SK-N-SH (cell line): Measurements from ENCODE around the gene ADH5. TPM values are rescaled to one million over a fixed set of nuclear protein-coding genes. Genes with fewer than 3 reads are reported as not detected.
"Not testable (repeated sequence)": the region's sequence is repeated elsewhere in the genome, so short reads cannot be mapped to it uniquely, and the experiment has no call there.

Experiments
- CTCF ChIA-PET: fragments of 300-600, 350-600 bp; formaldehyde crosslinking; extraction: SDS; loops from one replicate; lab custom pipeline; 2021; lab: Yijun Ruan, JAX
- POLR2A ChIA-PET: fragments of 350-600 bp; sonication (Branson Sonifier 250); formaldehyde crosslinking; extraction: SDS; loops from one replicate; lab custom pipeline; 2020; ENCODE audit warnings: antibody characterized with exemption, inconsistent platforms; lab: Yijun Ruan, JAX
- DNase-seq: peaks from one replicate; pipeline ENCODE4 v3.0.0; 2012
- H2AFZ ChIP-seq: fragments of 200-600 bp; sonication (generic); 2 replicates; pipeline ENCODE4 v1.8.1; 2016; ENCODE audit warnings: antibody characterized with exemption, mild to moderate bottlenecking, low read depth
- H3F3A ChIP-seq: fragments of 200-600 bp; sonication (generic); replicated peaks from 2 replicates; pipeline ENCODE3; 2016; ENCODE audit warnings: antibody characterized with exemption, mild to moderate bottlenecking; ENCODE audit not compliant: insufficient read depth
- H3K27ac ChIP-seq, 2 experiments: fragments of 200-500 bp in 1 of 2; fragments of 200-600 bp in 1 of 2; sonication (Bioruptor generic) in 1 of 2; sonication (generic), shearing (Covaris generic) in 1 of 2; 2 replicates each; pipeline versions ENCODE4 v1.5.1 to v1.6.1; 2014 to 2016; ENCODE audit warnings: low read depth in 2 of 2, inconsistent platforms in 1 of 2, low read length in 1 of 2, mild to moderate bottlenecking in 1 of 2, mixed read lengths in 1 of 2
- H3K27me3 ChIP-seq: fragments of 200-600 bp; sonication (generic), shearing (Covaris generic); 2 replicates; pipeline ENCODE4 v1.6.1; 2016; ENCODE audit warnings: mixed run types; ENCODE audit not compliant: insufficient read depth
- H3K36me3 ChIP-seq, 2 experiments: fragments of 200-500 bp in 1 of 2; fragments of 200-600 bp in 1 of 2; sonication (Bioruptor generic) in 1 of 2; sonication (generic) in 1 of 2; replicated peaks in 1 of 2; 2 replicates each; pipeline versions ENCODE3 to v1.5.1; 2014 to 2016; ENCODE audit warnings: low read length in 1 of 2, mild to moderate bottlenecking in 1 of 2; ENCODE audit not compliant: insufficient read depth in 2 of 2, control insufficient read depth in 1 of 2
- H3K4me1 ChIP-seq, 2 experiments: fragments of 200-500 bp in 1 of 2; fragments of 200-600 bp in 1 of 2; sonication (Bioruptor generic) in 1 of 2; sonication (generic), shearing (Covaris generic) in 1 of 2; 2 replicates each; pipeline versions ENCODE4 v1.5.1 to v1.6.1; 2014 to 2016; ENCODE audit warnings: low read depth in 1 of 2, low read length in 1 of 2, mixed run types in 1 of 2; ENCODE audit not compliant: insufficient read depth in 2 of 2, control insufficient read depth in 1 of 2
- H3K4me2 ChIP-seq: fragments of 200-600 bp; sonication (generic), shearing (Covaris generic); 2 replicates; pipeline ENCODE4 v1.6.1; 2017; ENCODE audit warnings: mixed run types
- H3K4me3 ChIP-seq, 2 experiments: fragments of 200-500 bp in 1 of 2; fragments of 200-600 bp in 1 of 2; sonication (Bioruptor generic) in 1 of 2; sonication (generic), shearing (Covaris generic) in 1 of 2; 2 replicates each; pipeline versions ENCODE4 v1.5.1 to v1.8.1; 2014 to 2016; ENCODE audit warnings: low read depth in 2 of 2, inconsistent platforms in 1 of 2, low read length in 1 of 2, mild to moderate bottlenecking in 1 of 2, mixed read lengths in 1 of 2, moderate library complexity in 1 of 2
- H3K79me2 ChIP-seq: fragments of 200-600 bp; sonication (generic); 2 replicates; pipeline ENCODE4 v1.8.1; 2017; ENCODE audit warnings: mild to moderate bottlenecking; ENCODE audit not compliant: insufficient read depth
- H3K9ac ChIP-seq: fragments of 200-600 bp; sonication (generic); 2 replicates; pipeline ENCODE4 v1.6.1; 2017; ENCODE audit warnings: mixed run types
- H3K9me2 ChIP-seq: fragments of 200-600 bp; sonication (generic); 2 replicates; pipeline ENCODE4 v1.6.1; 2017; ENCODE audit warnings: mixed run types
- H3K9me3 ChIP-seq: fragments of 200-600 bp; sonication (generic); 2 replicates; pipeline ENCODE4 v1.6.1; 2017; ENCODE audit warnings: mixed run types, mild to moderate bottlenecking, moderate library complexity
- H4K20me1 ChIP-seq: fragments of 200-600 bp; sonication (generic); 2 replicates; pipeline ENCODE4 v1.6.1; 2017; ENCODE audit warnings: mild to moderate bottlenecking, mixed run types; ENCODE audit not compliant: insufficient read depth
- NRF1 ChIP-seq: IDR thresholded peaks from 2 replicates; pipeline ENCODE4 v1.6.1; 2012; ENCODE audit warnings: low read depth, mild to moderate bottlenecking, low read length
- RAD21 ChIP-seq: IDR thresholded peaks from 2 replicates; pipeline ENCODE4 v1.6.1; 2012; ENCODE audit warnings: mild to moderate bottlenecking, low read length
- SMC3 ChIP-seq: IDR thresholded peaks from 2 replicates; pipeline ENCODE4 v1.6.1; 2012; ENCODE audit warnings: low read depth, low read length, improper control_type of control experiment
- WGBS: methylation state at CpG from one replicate; pipeline ENCODE4 v1.1.6; 2017; ENCODE audit warnings: low lambda C conversion rate; 5-methylcytosine and 5-hydroxymethylcytosine counted together
- polyA plus RNA-seq, 3 experiments: library from polyadenylated mRNA; depleted of rRNA; stranded (reverse); fragments of >200 nt; gene quantifications; 2 replicates each; pipeline ENCODE4 v1.2.3, GENCODE V29; 2012
- TF ChIP-seq, protein P1 (sequence below): fragments of 200-600 bp; sonication (generic); IDR thresholded peaks from 2 replicates; pipeline ENCODE4 v1.6.1; 2017; ENCODE audit warnings: antibody characterized with exemption, mild to moderate bottlenecking, moderate library complexity

Gene ADH5
- polyA plus RNA-seq, 1 of the 3 experiments (the other 2 are of a cell fraction), result 111 TPM

DNA sequence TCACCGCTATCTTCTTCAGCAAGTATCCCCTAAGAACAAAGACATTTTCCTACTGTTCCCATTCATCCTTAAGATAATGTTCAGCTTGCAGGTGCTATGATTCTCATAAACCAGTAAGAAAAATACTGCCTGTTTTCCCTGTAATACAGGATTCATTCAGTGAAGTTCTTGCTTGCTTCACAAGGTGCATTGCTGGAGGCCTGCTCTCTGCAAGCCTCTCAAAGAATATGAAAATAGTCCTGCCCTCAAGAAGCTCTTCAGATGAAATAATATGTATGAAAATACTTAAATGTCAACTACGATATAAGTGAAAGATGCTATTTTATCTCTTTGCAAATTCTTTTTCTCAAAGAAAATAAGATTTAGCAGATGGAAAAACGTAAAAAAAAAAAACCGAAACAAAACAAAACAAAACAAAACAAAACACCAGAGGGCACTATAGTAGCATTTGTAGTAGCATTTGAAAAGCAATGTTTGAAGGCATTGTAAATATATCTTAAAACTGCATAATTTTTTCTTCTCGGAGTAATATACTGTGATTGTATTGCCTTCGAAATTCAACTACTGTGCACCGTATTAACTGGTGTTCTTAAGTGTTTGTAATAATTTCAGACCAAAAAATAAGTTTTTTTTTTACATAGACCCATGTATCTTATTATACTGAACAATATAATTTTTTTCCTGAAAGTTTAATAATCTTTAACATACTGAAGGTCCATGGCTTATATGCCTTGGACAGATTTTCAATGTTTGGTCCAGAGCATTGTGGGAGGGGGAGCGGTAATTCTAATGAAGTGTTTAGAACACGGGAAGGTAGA, 29.5 kb upstream of the ADH5 start:
- WGBS, result 33% methylated on average over 9 of the region's 9 CpGs
- Histone ChIP-seq H3K9me3 (no peaks in the 10 kb centered on the region), H3K4me1 (no peaks in the 10 kb centered on the region), H3K4me2 (no peak overlapping the region; the same call in 1 of the 2 replicates), H3F3A (peaks cover 3% of the 10 kb centered on the region), H3K36me3 (no peaks in the 10 kb centered on the region), H3K27me3 (no peaks in the 10 kb centered on the region), H3K4me3 (no peak overlapping the region), H3K27ac (no peak overlapping the region), H3K9ac (no peak overlapping the region), H3K79me2 (no peaks in the 10 kb centered on the region), H3K9me2 (no peaks in the 10 kb centered on the region), H4K20me1 (no peaks in the 10 kb centered on the region), H2AFZ (peak overlapping the region; percentile 76)
- no peak for TF ChIP-seq NRF1
- TF ChIP-seq, protein P1, sequence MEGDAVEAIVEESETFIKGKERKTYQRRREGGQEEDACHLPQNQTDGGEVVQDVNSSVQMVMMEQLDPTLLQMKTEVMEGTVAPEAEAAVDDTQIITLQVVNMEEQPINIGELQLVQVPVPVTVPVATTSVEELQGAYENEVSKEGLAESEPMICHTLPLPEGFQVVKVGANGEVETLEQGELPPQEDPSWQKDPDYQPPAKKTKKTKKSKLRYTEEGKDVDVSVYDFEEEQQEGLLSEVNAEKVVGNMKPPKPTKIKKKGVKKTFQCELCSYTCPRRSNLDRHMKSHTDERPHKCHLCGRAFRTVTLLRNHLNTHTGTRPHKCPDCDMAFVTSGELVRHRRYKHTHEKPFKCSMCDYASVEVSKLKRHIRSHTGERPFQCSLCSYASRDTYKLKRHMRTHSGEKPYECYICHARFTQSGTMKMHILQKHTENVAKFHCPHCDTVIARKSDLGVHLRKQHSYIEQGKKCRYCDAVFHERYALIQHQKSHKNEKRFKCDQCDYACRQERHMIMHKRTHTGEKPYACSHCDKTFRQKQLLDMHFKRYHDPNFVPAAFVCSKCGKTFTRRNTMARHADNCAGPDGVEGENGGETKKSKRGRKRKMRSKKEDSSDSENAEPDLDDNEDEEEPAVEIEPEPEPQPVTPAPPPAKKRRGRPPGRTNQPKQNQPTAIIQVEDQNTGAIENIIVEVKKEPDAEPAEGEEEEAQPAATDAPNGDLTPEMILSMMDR, result peak; percentile 64
- TF ChIP-seq SMC3, result peak; percentile 49
- TF ChIP-seq RAD21, result peak; percentile 70
- peak; percentile 23 for DNase-seq
- POLR2A ChIA-PET, result no interaction called here
- CTCF ChIA-PET, result interaction anchor here (0.7 to 1.6 kb wide), 7 partner anchors 9 to 435 kb away, joined by 3 to 17 read pairs (median 5); no protein-coding TSS in a partner anchor

DNA sequence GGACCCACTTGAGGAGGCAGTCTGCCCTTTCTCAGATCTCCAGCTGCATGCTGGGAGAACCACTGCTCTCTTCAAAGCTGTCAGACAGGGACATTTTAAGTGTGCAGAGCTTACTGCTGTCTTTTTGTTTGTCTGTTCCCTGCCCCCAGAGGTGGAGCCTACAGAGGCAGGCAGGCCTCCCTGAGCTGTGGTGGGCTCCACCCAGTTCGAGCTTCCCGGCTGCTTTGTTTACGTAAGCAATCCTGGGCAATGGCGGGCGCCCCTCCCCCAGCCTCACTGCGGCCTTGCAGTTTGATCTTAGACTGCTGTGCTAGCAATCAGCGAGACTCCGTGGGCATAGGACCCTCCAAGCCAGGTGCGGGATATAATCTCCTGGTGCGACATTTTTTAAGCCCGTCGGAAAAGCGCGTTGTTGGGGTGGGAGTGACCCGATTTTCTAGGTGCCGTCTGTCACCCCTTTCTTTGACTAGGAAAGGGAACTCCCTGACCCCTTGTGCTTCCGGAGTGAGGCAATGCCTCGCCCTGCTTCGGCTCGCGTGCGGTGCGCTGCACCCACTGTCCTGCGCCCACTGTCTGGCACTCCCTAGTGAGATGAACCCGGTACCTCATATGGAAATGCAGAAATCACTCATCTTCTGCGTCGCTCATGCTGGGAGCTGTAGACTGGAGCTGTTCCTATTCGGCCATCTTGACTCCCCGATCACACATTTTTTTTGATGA, 28.7 kb upstream of the ADH5 start:
- H3K27me3 ChIP-seq, H3K79me2 ChIP-seq, H3K4me2 ChIP-seq, H2AFZ ChIP-seq, H3K27ac ChIP-seq, H3K4me3 ChIP-seq, H3K9me3 ChIP-seq, H3K9ac ChIP-seq, H3K9me2 ChIP-seq, DNase-seq, H4K20me1 ChIP-seq, H3K4me1 ChIP-seq, H3K36me3 ChIP-seq, H3F3A ChIP-seq, POLR2A ChIA-PET: not testable (repeated sequence)
- 84% methylated on average over 16 of the region's 29 CpGs for WGBS
- CTCF ChIA-PET, result interaction anchor here (0.7 to 1.6 kb wide), 7 partner anchors 9 to 436 kb away, joined by 3 to 17 read pairs (median 5); no protein-coding TSS in a partner anchor

DNA sequence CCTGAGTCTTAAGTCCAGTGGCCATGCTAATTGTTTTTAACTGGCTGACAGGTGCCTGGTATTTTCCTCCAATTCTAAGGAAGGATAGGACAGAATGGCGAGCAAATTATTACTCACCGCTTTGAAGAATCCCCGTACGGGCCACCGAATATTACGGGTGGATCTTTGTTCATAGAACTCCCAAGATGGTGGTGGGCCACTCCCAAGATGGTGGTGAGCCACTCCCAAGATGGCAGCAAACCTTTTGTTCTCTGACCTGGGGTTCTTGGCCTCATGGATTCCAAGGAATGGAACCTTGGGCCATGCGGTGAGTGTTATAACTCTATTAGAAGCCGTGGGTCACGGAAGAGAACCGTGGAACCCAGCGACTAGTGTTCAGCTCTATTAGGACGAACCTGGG, 20.7 kb upstream of the ADH5 start:
- H4K20me1 ChIP-seq, H3K27ac ChIP-seq, H3K36me3 ChIP-seq, H3F3A ChIP-seq, H2AFZ ChIP-seq, H3K4me1 ChIP-seq, DNase-seq, H3K27me3 ChIP-seq, H3K4me3 ChIP-seq, H3K9me3 ChIP-seq, POLR2A ChIA-PET, H3K79me2 ChIP-seq, H3K9ac ChIP-seq, H3K9me2 ChIP-seq, H3K4me2 ChIP-seq: not testable (repeated sequence)
- WGBS, result 90% methylated on average over 11 of the region's 12 CpGs
- CTCF ChIA-PET, result interaction anchor here (0.8 kb wide), 1 partner anchor 53 kb away, joined by 3 read pairs; no protein-coding TSS in a partner anchor
